ES-I3 (cell line): ENCODE data around the gene OR5V1.
"Not testable (repeated sequence)": the region's sequence is repeated elsewhere in the genome, so short reads cannot be mapped to it uniquely, and the experiment has no call there.

ENCODE experiments used
- H3K36me3 ChIP-seq: 2 replicates; pipeline ENCODE4 v1.6.1; 2013; ENCODE audit warnings: mild to moderate bottlenecking, low read length, control low read depth, moderate library complexity; ENCODE audit not compliant: insufficient read depth
- H3K4me1 ChIP-seq: 2 replicates; pipeline ENCODE4 v1.6.1; 2013; ENCODE audit warnings: mild to moderate bottlenecking, control low read depth, low read length; ENCODE audit not compliant: insufficient read depth
- H3K9ac ChIP-seq: 2 replicates; pipeline ENCODE4 v1.6.1; 2013; ENCODE audit warnings: low read depth, mild to moderate bottlenecking, low read length, moderate library complexity
- H3K9me3 ChIP-seq: 2 replicates; pipeline ENCODE4 v1.6.1; 2013; ENCODE audit warnings: mild to moderate bottlenecking, low read length, moderate library complexity; ENCODE audit not compliant: control insufficient read depth, insufficient read depth

OR5V1 gene

DNA sequence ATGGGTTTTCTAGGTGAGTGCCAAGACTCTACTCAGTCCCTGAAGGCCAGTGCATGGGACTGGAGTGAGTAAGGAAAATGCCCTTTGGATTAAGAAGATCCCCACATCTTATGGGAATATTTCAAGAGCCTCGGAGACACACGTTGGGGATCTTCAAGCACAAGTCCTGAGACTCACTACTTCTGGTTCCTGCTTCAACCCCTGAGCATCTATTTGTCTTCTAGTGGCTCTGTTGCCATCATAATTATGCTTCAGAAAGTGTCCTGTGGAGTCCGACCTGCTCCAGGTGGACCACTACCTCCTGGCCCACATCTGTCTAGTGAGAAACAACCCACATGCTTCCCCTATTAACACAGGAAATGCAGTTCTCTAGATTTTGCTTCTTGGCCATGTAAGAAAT, at the start of gene OR5V1:
Gene OR5V1, minus strand, starts transcription at position 101 of the 400 bp plus-strand sequence. CDS start 12,670 bp downstream, outside the sequence.
- H3K4me1 ChIP-seq = no peaks in the 10 kb centered on the region
- no peak within 1 kb of the TSS for H3K9ac ChIP-seq
- no peaks in the 10 kb centered on the region for H3K9me3 ChIP-seq
- no peaks in the 10 kb centered on the region for H3K36me3 ChIP-seq

DNA sequence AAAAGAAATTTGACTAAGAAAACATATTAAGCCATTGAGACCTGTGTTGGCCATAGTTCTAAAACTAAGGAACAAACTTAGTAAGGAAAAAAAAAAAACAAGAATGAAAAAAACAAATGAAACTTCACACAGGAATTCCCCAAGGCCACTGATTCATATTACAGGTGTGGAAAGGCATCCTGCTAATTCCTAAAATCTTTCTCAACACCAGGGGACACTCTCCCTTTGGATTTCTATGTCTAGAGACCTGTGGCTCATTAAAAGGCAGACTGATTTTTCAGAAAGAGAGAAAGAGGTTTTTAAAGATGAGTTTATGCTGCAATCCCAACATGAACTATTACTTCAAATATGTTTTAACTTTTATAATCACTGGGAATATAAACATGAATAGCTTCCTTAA, 45.9 kb upstream of the OR5V1 start, which contains the start of gene OR12D1:
Gene OR12D1, plus strand, starts transcription at position 341 of the 400 bp plus-strand sequence.
- peaks cover 2% of the 10 kb centered on the region; the same call in 1 of the 2 replicates for H3K9me3 ChIP-seq

GRCh38 chr6:29403801-29404200, 35.1 kb upstream of the OR5V1 start:
- H3K9ac ChIP-seq = no peak overlapping the region
- no peaks in the 10 kb centered on the region for H3K36me3 ChIP-seq
- H3K4me1 ChIP-seq = no peaks in the 10 kb centered on the region
- no peaks in the 10 kb centered on the region for H3K9me3 ChIP-seq

More for the DNA sequence above, 45.9 kb upstream of the OR5V1 start, which contains the start of gene OR12D1:
- Histone ChIP-seq H3K4me1 (no peaks in the 10 kb centered on the region), H3K36me3 (no peaks in the 10 kb centered on the region), H3K9ac (no peak within 1 kb of the TSS)

DNA sequence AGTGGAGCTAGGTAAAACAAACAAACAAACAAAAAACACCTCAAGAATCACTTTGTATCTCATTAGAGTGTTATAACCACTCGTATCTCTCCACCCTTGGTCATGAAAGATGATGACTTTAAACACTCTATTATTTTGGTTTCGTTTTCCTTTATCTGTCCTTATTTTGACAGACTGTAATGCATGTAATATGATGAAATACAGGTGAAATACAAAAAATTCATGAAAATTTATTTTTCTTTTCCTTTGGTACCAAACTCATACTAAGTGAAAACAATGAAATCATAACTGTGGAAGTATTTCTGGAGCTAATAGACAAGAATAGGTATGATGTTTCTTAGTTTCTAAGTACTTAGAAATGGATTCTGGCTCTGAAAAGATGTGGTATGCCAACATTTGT, 30.9 kb upstream of the OR5V1 start:
- Histone ChIP-seq H3K9ac (no peak overlapping the region), H3K9me3 (no peaks in the 10 kb centered on the region), H3K36me3 (no peaks in the 10 kb centered on the region), H3K4me1 (no peaks in the 10 kb centered on the region)

DNA sequence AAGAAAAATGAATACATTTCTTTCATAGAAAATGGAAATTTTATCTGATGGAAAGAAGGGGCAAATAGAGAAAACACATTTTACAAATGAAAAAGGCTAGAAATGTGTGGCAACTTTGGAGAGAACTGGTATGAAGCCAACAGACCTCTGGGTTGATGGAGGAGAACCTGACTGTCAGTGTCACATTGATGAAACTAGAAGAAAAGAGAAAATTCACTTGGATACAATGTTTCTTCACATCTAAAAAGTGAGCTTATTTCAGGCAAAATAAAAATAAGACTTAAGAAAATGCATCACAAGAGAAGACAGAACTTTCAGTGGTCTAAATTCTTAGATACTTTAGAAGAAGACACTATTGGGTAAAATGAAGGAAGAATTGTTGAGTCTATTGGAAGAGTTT, 26.7 kb upstream of the OR5V1 start, which contains the start of gene OR12D2:
Gene OR12D2, plus strand, starts transcription at position 301 of the 400 bp plus-strand sequence. CDS start 1,069 bp downstream, outside the sequence.
- H3K4me1 ChIP-seq = no peaks in the 10 kb centered on the region
- H3K9me3 ChIP-seq = no peaks in the 10 kb centered on the region
- no peak within 1 kb of the TSS for H3K9ac ChIP-seq
- H3K36me3 ChIP-seq = no peaks in the 10 kb centered on the region

GRCh38 chr6:29388533-29388932, 19.9 kb upstream of the OR5V1 start:
- Histone ChIP-seq H3K9me3 (no peaks in the 10 kb centered on the region), H3K4me1 (no peaks in the 10 kb centered on the region), H3K36me3 (no peaks in the 10 kb centered on the region), H3K9ac (no peak overlapping the region)

DNA sequence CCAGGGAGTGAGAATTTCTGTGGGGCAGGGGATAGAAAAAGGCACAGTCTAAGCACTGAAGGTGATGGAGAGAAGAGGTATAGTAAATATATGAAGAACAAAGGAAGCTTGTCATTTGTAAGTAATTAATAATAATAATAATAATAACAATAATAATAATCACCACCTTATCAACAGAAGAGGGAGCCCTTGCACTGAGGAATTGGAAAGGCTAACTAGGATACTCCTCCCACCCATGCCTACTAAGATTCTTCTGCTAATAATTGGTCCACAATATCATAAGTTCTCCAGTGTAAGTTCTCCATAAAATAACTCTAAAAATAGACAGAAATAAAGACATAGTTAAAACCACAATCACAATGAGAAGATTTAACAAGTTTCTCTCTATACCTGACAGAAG, 7.3 kb upstream of the OR5V1 start:
- no peaks in the 10 kb centered on the region for H3K4me1 ChIP-seq
- H3K9ac ChIP-seq = no peak overlapping the region
- no peaks in the 10 kb centered on the region for H3K36me3 ChIP-seq
- no peaks in the 10 kb centered on the region for H3K9me3 ChIP-seq

DNA sequence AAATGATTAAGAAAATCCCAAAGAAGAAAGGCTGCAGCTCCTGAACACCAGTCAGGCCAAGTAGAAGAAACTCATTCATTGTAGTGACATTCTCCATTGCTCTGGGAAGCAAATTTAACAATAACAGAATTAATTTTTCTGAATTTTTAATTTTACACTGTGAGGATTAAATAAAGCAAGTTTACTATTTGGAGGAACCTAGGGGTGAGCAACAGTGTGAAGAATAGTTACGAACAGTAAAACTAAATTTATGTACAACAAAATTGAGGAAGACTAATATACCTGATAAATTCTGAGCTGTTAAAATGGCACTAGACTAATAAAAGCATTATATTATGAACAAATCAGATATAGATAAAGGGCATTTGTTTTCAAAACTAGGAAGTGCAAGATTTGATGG, 6.5 kb upstream of the OR5V1 start, which contains the start of gene OR12D3:
Gene OR12D3, minus strand, starts transcription at position 101 of the 400 bp plus-strand sequence. Its CDS starts 4 bp downstream, at position 97.
- Histone ChIP-seq H3K9ac (no peak within 1 kb of the TSS), H3K36me3 (no peaks in the 10 kb centered on the region), H3K9me3 (no peaks in the 10 kb centered on the region), H3K4me1 (no peaks in the 10 kb centered on the region)

- H3K9ac ChIP-seq = no peak overlapping the region
- H3K9me3 ChIP-seq = no peaks in the 10 kb centered on the region
- H3K36me3 ChIP-seq = no peaks in the 10 kb centered on the region
- H3K4me1 ChIP-seq = no peaks in the 10 kb centered on the region
Measured at GRCh38 chr6:29355603-29356002, 13.1 kb downstream of the OR5V1 start.

DNA sequence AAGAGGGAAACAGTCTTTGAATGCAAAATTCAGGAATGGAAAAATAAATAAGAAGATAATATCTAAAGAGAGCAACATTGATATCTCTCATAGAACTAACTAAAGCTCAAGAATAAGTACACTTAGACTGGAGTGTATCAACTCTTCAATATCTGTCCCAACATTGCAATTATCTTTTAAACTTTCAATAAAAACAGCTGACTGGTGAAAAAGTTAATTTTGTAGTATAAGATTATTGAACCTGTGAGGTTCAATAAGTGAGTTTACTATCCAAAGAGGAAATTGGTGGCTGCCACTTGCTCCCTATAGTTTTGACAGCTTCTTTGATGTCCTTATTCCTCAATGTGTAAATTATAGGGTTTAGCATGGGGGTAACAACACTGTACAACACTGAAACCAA, 13.7 kb downstream of the OR5V1 start:
- Histone ChIP-seq H3K9ac (no peak overlapping the region), H3K36me3 (no peaks in the 10 kb centered on the region), H3K4me1 (no peaks in the 10 kb centered on the region), H3K9me3 (no peaks in the 10 kb centered on the region)

GRCh38 chr6:29349348-29349747, 19.3 kb downstream of the OR5V1 start:
- not testable (repeated sequence) for H3K9me3 ChIP-seq, H3K4me1 ChIP-seq, H3K36me3 ChIP-seq

DNA sequence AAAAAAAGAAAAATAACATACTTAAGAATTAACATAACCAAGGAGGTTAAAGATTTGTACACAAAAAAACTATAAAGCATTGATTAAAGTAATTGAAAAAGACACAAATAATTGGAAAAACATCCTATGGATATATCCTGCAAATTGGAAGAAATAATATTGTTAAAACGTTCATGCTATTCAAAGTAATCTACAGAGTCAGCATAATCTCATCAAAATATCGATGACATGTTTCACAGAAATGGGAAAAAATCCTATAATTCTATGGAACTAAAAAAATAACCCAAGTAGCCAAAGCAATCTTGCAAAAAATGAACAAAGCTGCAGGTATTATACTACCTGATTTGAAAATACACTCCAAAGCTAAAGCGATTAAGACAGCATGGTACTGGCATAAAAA, 23.3 kb downstream of the OR5V1 start:
- Histone ChIP-seq H3K9me3 (no peaks in the 10 kb centered on the region), H3K36me3 (no peaks in the 10 kb centered on the region), H3K9ac (no peak overlapping the region)

More at GRCh38 chr6:29349348-29349747, 19.3 kb downstream of the OR5V1 start:
- not testable (repeated sequence) for H3K9ac ChIP-seq

GRCh38 chr6:29336269-29336668, 32.4 kb downstream of the OR5V1 start:
- no peak overlapping the region for H3K9ac ChIP-seq
- H3K36me3 ChIP-seq = no peaks in the 10 kb centered on the region
- H3K4me1 ChIP-seq = no peaks in the 10 kb centered on the region
- H3K9me3 ChIP-seq = no peaks in the 10 kb centered on the region

More for the DNA sequence above, 23.3 kb downstream of the OR5V1 start:
- H3K4me1 ChIP-seq = no peaks in the 10 kb centered on the region

DNA sequence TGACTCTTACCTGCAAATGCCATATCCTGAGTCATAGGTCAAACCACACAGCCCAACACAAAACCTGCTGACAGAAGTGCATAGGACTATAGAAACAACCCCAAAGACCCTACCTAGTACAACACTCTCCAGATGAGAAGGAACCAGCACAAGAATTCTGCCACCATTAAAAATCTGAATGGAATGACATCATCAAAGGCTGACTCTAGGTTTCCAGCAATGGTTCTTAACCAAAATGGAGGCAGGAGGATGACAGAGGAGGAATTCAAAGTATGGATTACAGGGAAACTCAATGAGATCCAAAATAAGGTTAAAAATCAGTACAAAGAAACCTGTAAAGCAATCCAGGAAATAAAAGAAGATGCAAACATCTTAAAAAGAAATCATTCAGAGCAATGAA, 36.0 kb downstream of the OR5V1 start:
- Histone ChIP-seq H3K4me1 (no peaks in the 10 kb centered on the region), H3K9me3 (no peaks in the 10 kb centered on the region), H3K9ac (no peak overlapping the region), H3K36me3 (no peaks in the 10 kb centered on the region)

DNA sequence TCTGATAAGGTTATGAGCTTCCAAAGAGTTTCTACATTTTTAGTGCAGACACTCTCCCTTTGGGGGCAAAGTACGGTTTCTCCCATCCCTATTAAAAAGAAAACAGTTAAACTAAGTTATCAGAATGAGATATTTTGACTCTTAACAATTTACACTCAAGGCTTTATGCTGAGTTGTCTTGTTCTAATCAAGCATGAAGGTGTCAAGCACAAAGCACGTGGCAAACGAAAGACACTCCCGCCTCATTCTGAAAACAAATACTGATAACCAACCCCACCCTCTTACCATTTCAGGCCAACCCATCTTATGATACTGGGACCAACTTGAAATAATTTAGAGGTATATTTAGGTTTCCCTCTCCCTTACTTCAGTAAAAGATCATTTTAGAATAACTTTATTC, 42.9 kb downstream of the OR5V1 start:
- no peaks in the 10 kb centered on the region for H3K36me3 ChIP-seq
- H3K9me3 ChIP-seq = no peaks in the 10 kb centered on the region
- H3K9ac ChIP-seq = no peak overlapping the region
- no peaks in the 10 kb centered on the region for H3K4me1 ChIP-seq

DNA sequence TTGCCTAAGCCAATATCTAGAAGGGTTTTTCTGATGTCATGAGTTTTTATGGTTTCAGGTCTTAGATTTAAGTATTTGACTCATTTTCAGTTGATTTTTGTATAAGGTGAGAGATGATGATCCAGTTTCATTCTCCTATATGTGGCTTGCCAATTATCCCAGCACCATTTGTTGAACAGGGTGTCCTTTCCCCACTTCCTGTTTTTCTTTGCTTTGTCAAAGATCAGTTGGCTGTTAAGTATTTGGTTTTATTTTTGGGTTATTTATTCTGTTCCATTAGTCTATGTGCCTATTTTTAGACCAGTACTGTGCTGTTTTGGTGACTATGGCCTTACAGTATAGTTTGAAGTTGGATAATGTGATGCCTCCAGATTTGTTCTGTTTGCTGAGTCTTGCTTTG, 45.3 kb downstream of the OR5V1 start:
- H3K9me3 ChIP-seq, H3K4me1 ChIP-seq, H3K36me3 ChIP-seq, H3K9ac ChIP-seq: not testable (repeated sequence)
